ENCODE data around the gene POU2F2. TPM values are rescaled to one million over a fixed set of nuclear protein-coding genes. Genes with fewer than 3 reads are reported as not detected.

The POU2F2 gene
- total and polyA plus RNA-seq, 10 of the 15 experiments (the other 5 are each of a cell fraction or from before 2014, with no cell fraction given) = 4.4 to 62.4 (median 37.9) TPM

DNA sequence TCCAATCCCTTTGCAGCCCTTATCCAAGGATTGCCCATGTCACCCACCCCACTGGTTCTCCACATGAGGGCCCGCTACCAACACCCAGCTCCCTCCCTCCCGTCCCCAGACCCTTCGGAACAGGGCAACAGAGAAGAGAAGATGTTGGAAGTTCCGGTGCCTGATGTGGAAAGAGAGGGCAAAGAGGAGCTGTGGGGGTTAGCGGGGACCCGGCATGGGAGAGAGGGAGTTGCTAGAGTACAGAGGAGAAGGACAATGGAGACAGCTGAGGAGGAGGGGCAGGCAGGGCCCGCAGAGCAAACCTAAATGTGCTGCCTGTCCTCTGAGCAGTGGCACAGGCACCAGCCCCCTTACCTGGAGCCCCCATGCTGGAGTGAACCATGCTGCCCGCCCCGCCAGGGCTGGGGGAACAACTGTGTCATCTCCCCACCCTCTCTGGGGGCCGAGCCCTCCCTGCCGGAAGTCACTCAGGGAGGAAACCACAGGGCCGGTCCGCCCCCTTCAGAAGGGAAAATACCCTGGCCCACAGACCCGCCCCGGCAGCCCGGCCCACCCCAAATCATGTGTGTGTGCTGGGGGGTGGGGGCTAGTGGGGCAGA, at the start of gene POU2F2 (continued):
- TF ChIP-seq PAX8 (IDR thresholded peaks at IDR 0.05) = no peak
- no peak for TF ChIP-seq BCL3 (IDR thresholded peaks at IDR 0.05; ENCODE audit: borderline replicate concordance, insufficient read depth, low read depth, low read length, poor library complexity, severe bottlenecking)
- no peak for TF ChIP-seq NFYA (IDR thresholded peaks at IDR 0.05; ENCODE audit: borderline replicate concordance, low read depth, low read length)
- no peak for TF ChIP-seq ZNF384 (IDR thresholded peaks at IDR 0.05; ENCODE audit: borderline replicate concordance, low read depth, low read length)
- TF ChIP-seq SRF (IDR thresholded peaks at IDR 0.05; ENCODE audit: low read depth in 2 of 2, low read length in 2 of 2) = no peak
- TF ChIP-seq RAD51 (IDR thresholded peaks at IDR 0.05) = no peak
- peak; percentile 75; the same call in 1 of the 2 replicates for TF ChIP-seq ATF7 (IDR thresholded peaks at IDR 0.05; ENCODE audit: low read depth)
- TF ChIP-seq MXI1 (IDR thresholded peaks at IDR 0.05; ENCODE audit: low read depth, low read length) = peak; percentile 87
- no peak for TF ChIP-seq ASH2L (IDR thresholded peaks at IDR 0.05; ENCODE audit: borderline replicate concordance, low read depth)
- TF ChIP-seq, protein P1, sequence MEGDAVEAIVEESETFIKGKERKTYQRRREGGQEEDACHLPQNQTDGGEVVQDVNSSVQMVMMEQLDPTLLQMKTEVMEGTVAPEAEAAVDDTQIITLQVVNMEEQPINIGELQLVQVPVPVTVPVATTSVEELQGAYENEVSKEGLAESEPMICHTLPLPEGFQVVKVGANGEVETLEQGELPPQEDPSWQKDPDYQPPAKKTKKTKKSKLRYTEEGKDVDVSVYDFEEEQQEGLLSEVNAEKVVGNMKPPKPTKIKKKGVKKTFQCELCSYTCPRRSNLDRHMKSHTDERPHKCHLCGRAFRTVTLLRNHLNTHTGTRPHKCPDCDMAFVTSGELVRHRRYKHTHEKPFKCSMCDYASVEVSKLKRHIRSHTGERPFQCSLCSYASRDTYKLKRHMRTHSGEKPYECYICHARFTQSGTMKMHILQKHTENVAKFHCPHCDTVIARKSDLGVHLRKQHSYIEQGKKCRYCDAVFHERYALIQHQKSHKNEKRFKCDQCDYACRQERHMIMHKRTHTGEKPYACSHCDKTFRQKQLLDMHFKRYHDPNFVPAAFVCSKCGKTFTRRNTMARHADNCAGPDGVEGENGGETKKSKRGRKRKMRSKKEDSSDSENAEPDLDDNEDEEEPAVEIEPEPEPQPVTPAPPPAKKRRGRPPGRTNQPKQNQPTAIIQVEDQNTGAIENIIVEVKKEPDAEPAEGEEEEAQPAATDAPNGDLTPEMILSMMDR (IDR thresholded peaks at IDR 0.05 in 2 of 3, conservative IDR thresholded peaks at IDR 0.05 in 1 of 3; ENCODE audit: control insufficient read depth in 2 of 3, extremely low read depth in 1 of 3, insufficient read depth in 1 of 3, low read depth in 3 of 3, low read length in 3 of 3) = no peak
- TF ChIP-seq, protein P2, sequence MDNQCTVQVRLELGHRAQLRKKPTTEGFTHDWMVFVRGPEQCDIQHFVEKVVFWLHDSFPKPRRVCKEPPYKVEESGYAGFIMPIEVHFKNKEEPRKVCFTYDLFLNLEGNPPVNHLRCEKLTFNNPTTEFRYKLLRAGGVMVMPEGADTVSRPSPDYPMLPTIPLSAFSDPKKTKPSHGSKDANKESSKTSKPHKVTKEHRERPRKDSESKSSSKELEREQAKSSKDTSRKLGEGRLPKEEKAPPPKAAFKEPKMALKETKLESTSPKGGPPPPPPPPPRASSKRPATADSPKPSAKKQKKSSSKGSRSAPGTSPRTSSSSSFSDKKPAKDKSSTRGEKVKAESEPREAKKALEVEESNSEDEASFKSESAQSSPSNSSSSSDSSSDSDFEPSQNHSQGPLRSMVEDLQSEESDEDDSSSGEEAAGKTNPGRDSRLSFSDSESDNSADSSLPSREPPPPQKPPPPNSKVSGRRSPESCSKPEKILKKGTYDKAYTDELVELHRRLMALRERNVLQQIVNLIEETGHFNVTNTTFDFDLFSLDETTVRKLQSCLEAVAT (IDR thresholded peaks at IDR 0.05) = no peak
- TF ChIP-seq, protein P3, sequence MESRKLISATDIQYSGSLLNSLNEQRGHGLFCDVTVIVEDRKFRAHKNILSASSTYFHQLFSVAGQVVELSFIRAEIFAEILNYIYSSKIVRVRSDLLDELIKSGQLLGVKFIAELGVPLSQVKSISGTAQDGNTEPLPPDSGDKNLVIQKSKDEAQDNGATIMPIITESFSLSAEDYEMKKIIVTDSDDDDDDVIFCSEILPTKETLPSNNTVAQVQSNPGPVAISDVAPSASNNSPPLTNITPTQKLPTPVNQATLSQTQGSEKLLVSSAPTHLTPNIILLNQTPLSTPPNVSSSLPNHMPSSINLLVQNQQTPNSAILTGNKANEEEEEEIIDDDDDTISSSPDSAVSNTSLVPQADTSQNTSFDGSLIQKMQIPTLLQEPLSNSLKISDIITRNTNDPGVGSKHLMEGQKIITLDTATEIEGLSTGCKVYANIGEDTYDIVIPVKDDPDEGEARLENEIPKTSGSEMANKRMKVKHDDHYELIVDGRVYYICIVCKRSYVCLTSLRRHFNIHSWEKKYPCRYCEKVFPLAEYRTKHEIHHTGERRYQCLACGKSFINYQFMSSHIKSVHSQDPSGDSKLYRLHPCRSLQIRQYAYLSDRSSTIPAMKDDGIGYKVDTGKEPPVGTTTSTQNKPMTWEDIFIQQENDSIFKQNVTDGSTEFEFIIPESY (IDR thresholded peaks at IDR 0.05) = no peak
- TF ChIP-seq GABPA (IDR thresholded peaks at IDR 0.05; ENCODE audit: low read depth) = no peak; the same call in 1 of the 2 replicates
- TF ChIP-seq PAX5 (IDR thresholded peaks at IDR 0.05; ENCODE audit: borderline replicate concordance, low read depth, low read length) = no peak
- 0 out of 2 replicates have a peak, but pooled peaks have one; percentile 67 for TF ChIP-seq WRNIP1 (IDR thresholded peaks at IDR 0.05; ENCODE audit: borderline replicate concordance, low read depth, low read length)
- TF ChIP-seq, protein P4, sequence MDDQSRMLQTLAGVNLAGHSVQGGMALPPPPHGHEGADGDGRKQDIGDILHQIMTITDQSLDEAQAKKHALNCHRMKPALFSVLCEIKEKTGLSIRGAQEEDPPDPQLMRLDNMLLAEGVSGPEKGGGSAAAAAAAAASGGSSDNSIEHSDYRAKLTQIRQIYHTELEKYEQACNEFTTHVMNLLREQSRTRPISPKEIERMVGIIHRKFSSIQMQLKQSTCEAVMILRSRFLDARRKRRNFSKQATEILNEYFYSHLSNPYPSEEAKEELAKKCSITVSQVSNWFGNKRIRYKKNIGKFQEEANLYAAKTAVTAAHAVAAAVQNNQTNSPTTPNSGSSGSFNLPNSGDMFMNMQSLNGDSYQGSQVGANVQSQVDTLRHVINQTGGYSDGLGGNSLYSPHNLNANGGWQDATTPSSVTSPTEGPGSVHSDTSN (IDR thresholded peaks at IDR 0.05; ENCODE audit: insufficient replicate concordance, low read depth, low read length) = peak; percentile 35
- peak; percentile 32; the same call in 1 of the 2 replicates for TF ChIP-seq CREM (IDR thresholded peaks at IDR 0.05; ENCODE audit: low read depth)
- no peak for TF ChIP-seq SKIL (IDR thresholded peaks at IDR 0.05; ENCODE audit: low read depth, poor library complexity, severe bottlenecking)

All from GM12878 (cell line).